ENCODE measurements around the gene ZNF732. TPM values are rescaled to one million over a fixed set of nuclear protein-coding genes. Genes with fewer than 3 reads are reported as not detected.

ZNF732 gene
- total and polyA plus RNA-seq, 12 donors, result 0.12 to 0.19 (median 0.15) TPM; not detected in 9

DNA sequence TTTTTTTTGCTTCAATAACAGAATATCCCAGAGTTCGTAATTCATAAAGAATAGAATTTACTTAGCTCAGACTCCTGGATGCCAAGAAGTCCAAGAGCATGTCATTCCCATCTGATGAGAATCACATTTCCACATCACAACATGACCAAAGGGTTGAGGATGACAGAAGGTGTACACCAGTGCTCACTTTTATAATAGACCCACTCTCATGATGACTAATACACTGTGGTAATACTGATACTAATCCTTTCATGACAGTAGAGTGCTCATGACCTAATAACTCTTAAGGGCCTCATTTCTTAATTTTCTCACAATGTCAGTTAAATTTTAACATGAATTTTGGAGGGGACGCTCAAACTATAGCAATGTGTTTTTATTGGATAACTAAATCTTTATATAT lies 69.2 kb downstream of the ZNF732 start:
- DNase-seq (no peak), ATAC-seq (no peak)
- H3K9me3 ChIP-seq, result peaks cover 0 to 74% (median 0%) of the 10 kb centered on the region in 11 donors
- no peak overlapping the region for H3K4me3 ChIP-seq
- peaks cover 0 to under 1% (median 0%) of the 10 kb centered on the region in 9 donors for H3K4me1 ChIP-seq
- WGBS, 2 donors, result 95 to 97% methylated on average over 2 of the region's 2 CpGs
- TF ChIP-seq, protein P1, sequence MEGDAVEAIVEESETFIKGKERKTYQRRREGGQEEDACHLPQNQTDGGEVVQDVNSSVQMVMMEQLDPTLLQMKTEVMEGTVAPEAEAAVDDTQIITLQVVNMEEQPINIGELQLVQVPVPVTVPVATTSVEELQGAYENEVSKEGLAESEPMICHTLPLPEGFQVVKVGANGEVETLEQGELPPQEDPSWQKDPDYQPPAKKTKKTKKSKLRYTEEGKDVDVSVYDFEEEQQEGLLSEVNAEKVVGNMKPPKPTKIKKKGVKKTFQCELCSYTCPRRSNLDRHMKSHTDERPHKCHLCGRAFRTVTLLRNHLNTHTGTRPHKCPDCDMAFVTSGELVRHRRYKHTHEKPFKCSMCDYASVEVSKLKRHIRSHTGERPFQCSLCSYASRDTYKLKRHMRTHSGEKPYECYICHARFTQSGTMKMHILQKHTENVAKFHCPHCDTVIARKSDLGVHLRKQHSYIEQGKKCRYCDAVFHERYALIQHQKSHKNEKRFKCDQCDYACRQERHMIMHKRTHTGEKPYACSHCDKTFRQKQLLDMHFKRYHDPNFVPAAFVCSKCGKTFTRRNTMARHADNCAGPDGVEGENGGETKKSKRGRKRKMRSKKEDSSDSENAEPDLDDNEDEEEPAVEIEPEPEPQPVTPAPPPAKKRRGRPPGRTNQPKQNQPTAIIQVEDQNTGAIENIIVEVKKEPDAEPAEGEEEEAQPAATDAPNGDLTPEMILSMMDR (IDR thresholded peaks at IDR 0.05), result no peak
- no peaks in the 10 kb centered on the region for H3K27me3 ChIP-seq
- H3K36me3 ChIP-seq, result no peaks in the 10 kb centered on the region
- intact Hi-C loops (cut with DNase I), result no loop called here
- no peak overlapping the region for H3K27ac ChIP-seq

DNA sequence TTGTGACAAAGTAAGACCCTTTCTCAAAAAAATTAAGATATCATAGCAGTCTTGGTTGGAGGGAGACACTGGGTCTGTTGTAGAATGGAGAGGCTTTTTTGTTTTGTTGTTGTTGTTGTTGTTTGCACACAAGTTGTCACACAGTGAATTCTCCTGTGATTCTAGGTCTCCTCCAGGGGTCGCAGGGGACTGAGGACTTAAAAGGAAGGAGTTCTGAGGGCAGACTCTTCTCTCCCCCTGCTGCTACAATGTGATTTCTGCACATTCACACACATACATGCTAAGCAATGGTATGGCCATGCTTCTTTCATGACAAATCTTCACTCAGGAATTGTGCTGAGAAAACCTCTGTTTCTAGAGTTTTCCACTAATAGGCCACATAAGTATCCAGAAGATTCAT lies 71.1 kb downstream of the ZNF732 start:
- no peaks in the 10 kb centered on the region for H3K4me1 ChIP-seq
- no peak overlapping the region for H3K27ac ChIP-seq
- H3K36me3 ChIP-seq, result no peaks in the 10 kb centered on the region
- intact Hi-C loops (cut with DNase I), result no loop called here
- peaks cover 0 to 86% (median 7%) of the 10 kb centered on the region in 11 donors for H3K9me3 ChIP-seq
- no peaks in the 10 kb centered on the region for H3K27me3 ChIP-seq
- ATAC-seq, result no peak
- no peak for DNase-seq
- H3K4me3 ChIP-seq, result no peak overlapping the region
- TF ChIP-seq, protein P1 (IDR thresholded peaks at IDR 0.05), result no peak
- 81 to 87% methylated on average over 1 of the region's 1 CpG for WGBS, 2 donors

DNA sequence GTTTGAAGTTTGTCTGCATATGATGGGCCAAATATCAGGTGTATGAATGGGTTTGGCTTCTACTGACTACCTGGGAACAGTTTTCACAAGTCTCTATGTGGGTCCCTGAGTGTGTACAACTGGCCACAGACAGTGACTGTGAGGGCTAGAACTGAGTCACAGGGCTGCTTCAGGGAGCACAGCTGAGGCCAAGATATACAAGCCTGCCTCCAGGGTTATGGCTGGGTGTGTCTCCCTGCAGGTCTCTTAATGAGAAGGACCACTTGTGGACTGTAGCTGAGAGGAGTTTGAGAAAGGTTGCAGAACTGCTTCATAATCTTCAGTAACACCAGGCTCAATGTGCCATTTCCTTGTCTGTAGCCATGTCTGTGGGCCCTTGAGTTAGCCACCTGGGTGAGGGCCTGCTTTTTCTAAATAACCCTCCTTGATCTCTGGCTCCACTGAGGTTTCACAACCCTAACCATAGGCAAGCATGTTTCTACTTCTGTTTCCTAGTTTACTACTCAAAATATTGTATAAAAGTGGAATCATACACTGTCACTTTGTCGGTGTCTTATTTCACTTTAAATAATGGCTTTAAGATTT lies 81.3 kb downstream of the ZNF732 start:
- TF ChIP-seq, protein P1 (IDR thresholded peaks at IDR 0.05), result no peak
- Histone ChIP-seq H3K27ac (no peak overlapping the region), H3K4me3 (no peak overlapping the region), H3K36me3 (peaks cover 0 to 5% (median 0%) of the 10 kb centered on the region in 9 donors), H3K4me1 (no peaks in the 10 kb centered on the region), H3K27me3 (no peaks in the 10 kb centered on the region), H3K9me3 (peaks cover 0 to 98% (median 20%) of the 10 kb centered on the region in 11 donors)
- WGBS, 2 donors, result 91 to 100% methylated on average over 1 of the region's 1 CpG
- no peak for ATAC-seq
- intact Hi-C loops (cut with DNase I), result no loop called here
- DNase-seq, result no peak

Small RNA genes lying within 50 kb of the gene (microRNA-seq; reads per million reads assigned to microRNA genes)
- gene MIR571, result 0 reads per million in 2 donors

Other genes starting within 250 kb of the ZNF732 start
- 1 to 10 TPM; 2.2 to 4.7 (median 3.1) TPM for gene ZNF718, start 181.0 kb downstream of the ZNF732 start, total RNA-seq
- 1 to 10 TPM; 1.1 to 1.5 TPM for gene ZNF718, start 181.0 kb downstream of the ZNF732 start, polyA plus RNA-seq
- 10 to 100 TPM in 2 of 10 donors, 1 to 10 TPM in 8; 6.3 to 10.8 (median 7.8) TPM for gene ZNF141, start 32.3 kb upstream of the ZNF732 start, total RNA-seq
- gene ZNF141, start 32.3 kb upstream of the ZNF732 start, polyA plus RNA-seq, result 1 to 10 TPM; 1.5 to 7.5 TPM
- 10 to 100 TPM in 9 of 10 donors, 1 to 10 TPM in 1; 9.9 to 17.6 (median 15.3) TPM for gene ZNF721, start 193.7 kb upstream of the ZNF732 start, total RNA-seq
- 10 to 100 TPM in 1 of 2 donors, 1 to 10 TPM in 1; 4.9 to 11.3 TPM for gene ZNF721, start 193.7 kb upstream of the ZNF732 start, polyA plus RNA-seq
- 10 to 100 TPM; 13.2 to 20.4 (median 17.1) TPM for gene PIGG, start 193.7 kb upstream of the ZNF732 start, total RNA-seq
- 10 to 100 TPM; 12.6 to 49.5 TPM for gene PIGG, start 193.7 kb upstream of the ZNF732 start, polyA plus RNA-seq